HepG2 (cell line): ENCODE measurements around the gene DHRS1. TPM values are rescaled to one million over a fixed set of nuclear protein-coding genes. Genes with fewer than 3 reads are reported as not detected.
A peak's percentile ranks its signal among the peaks of the same experiment; 100 is the strongest.

Source experiments
- ARID3A ChIP-seq: IDR thresholded peaks from 2 replicates; pipeline ENCODE4 v1.6.1; 2012; ENCODE audit warnings: low read depth, low read length, improper control_type of control experiment
- BORCS8-MEF2B ChIP-seq: sonication (generic); formaldehyde crosslinking; IDR thresholded peaks from 2 replicates; pipeline ENCODE4 v1.8.0; 2022; ENCODE audit warnings: mild to moderate bottlenecking, missing genetic modification reagents
- CAMTA2 ChIP-seq: sonication (generic); formaldehyde crosslinking; IDR thresholded peaks from 2 replicates; pipeline ENCODE4 v1.4.0; 2020; ENCODE audit warnings: mild to moderate bottlenecking, missing genetic modification reagents, borderline replicate concordance
- DBP ChIP-seq: sonication (generic); formaldehyde crosslinking; IDR thresholded peaks from 2 replicates; pipeline ENCODE4 v1.4.0; 2020; ENCODE audit warnings: missing genetic modification reagents; ENCODE audit errors: not compliant biosample characterization
- DR1 ChIP-seq: sonication (generic); formaldehyde crosslinking; IDR thresholded peaks from 2 replicates; pipeline ENCODE4 v1.8.0; 2021; ENCODE audit warnings: mild to moderate bottlenecking, missing genetic modification reagents, inconsistent platforms
- GZF1 ChIP-seq: sonication (generic); formaldehyde crosslinking; IDR thresholded peaks from 2 replicates; pipeline ENCODE4 v1.5.1; 2020; ENCODE audit warnings: mild to moderate bottlenecking, missing genetic modification reagents
- IRF1 ChIP-seq: sonication (generic); formaldehyde crosslinking; IDR thresholded peaks from 2 replicates; pipeline ENCODE4 v1.4.0; 2020; ENCODE audit warnings: low read depth, mild to moderate bottlenecking, missing genetic modification reagents
- PREB ChIP-seq: sonication (generic); formaldehyde crosslinking; IDR thresholded peaks from 2 replicates; pipeline ENCODE4 v1.4.0; 2020; ENCODE audit warnings: missing genetic modification reagents
- RARA ChIP-seq: IDR thresholded peaks from 2 replicates; pipeline ENCODE4 v1.6.1; 2016; ENCODE audit warnings: missing genetic modification reagents, missing compliant biosample characterization
- SP5 ChIP-seq: IDR thresholded peaks from 2 replicates; pipeline ENCODE4 v1.6.1; 2016; ENCODE audit warnings: low read depth, borderline replicate concordance
- TCF12 ChIP-seq, 2 experiments: fragments of 450-650 bp in 1 of 2; sonication (generic) in 1 of 2; formaldehyde crosslinking in 1 of 2; IDR thresholded peaks; 2 replicates each; pipeline versions ENCODE4 v1.6.1 to v1.8.0; 2017 to 2022; ENCODE audit warnings: antibody characterized with exemption in 1 of 2, mild to moderate bottlenecking in 1 of 2, missing genetic modification reagents in 1 of 2, moderate library complexity in 1 of 2
- YY1 ChIP-seq: IDR thresholded peaks from 2 replicates; pipeline ENCODE4 v1.6.1; 2011; ENCODE audit warnings: low read length, low read depth, moderate library complexity, mild to moderate bottlenecking; ENCODE audit not compliant: insufficient read depth, insufficient replicate concordance
- ZBTB25 ChIP-seq: IDR thresholded peaks from 2 replicates; pipeline ENCODE4 v1.6.1; 2018; ENCODE audit warnings: missing genetic modification reagents
- ZNF205 ChIP-seq: IDR thresholded peaks from 2 replicates; pipeline ENCODE4 v1.6.1; 2018; ENCODE audit warnings: missing biosample characterization, missing genetic modification reagents
- ZNF207 ChIP-seq: fragments of 450-650 bp; IDR thresholded peaks from 2 replicates; pipeline ENCODE4 v1.6.1; 2016; ENCODE audit warnings: antibody characterized with exemption, borderline replicate concordance
- ZNF230 ChIP-seq: sonication (generic); formaldehyde crosslinking; IDR thresholded peaks from 2 replicates; pipeline ENCODE4 v1.4.0; 2020; ENCODE audit warnings: mild to moderate bottlenecking, missing genetic modification reagents
- ZNF24 ChIP-seq: fragments of 450-650 bp; IDR thresholded peaks from 2 replicates; pipeline ENCODE4 v1.6.1; 2017; ENCODE audit warnings: antibody characterized with exemption, mild to moderate bottlenecking
- ZNF33B ChIP-seq: sonication (generic); formaldehyde crosslinking; IDR thresholded peaks from 2 replicates; pipeline ENCODE4 v1.5.1; 2020; ENCODE audit warnings: mild to moderate bottlenecking, missing genetic modification reagents
- ZNF639 ChIP-seq: conservative IDR thresholded peaks from 2 replicates; pipeline ENCODE4 v1.6.1; 2018; ENCODE audit warnings: missing genetic modification reagents
- ZNF660 ChIP-seq: sonication (generic); formaldehyde crosslinking; IDR thresholded peaks from 2 replicates; pipeline ENCODE4 v1.5.1; 2020; ENCODE audit warnings: mild to moderate bottlenecking, low read depth, missing genetic modification reagents, borderline replicate concordance
- ZNF720 ChIP-seq: sonication (generic); formaldehyde crosslinking; IDR thresholded peaks from 2 replicates; pipeline ENCODE4 v1.4.0; 2020; ENCODE audit warnings: missing genetic modification reagents
- ZSCAN9 ChIP-seq: IDR thresholded peaks from 2 replicates; pipeline ENCODE4 v1.6.1; 2016; ENCODE audit warnings: borderline replicate concordance
- polyA plus RNA-seq, 8 experiments: library from polyadenylated mRNA; depleted of rRNA in 3 of 8; stranded (reverse) in 7 of 8; unstranded in 1 of 8; fragments of >200 nt; fragmentation: Illumina TruSeq in 4 of 8; extraction: Trizol in 4 of 8; gene quantifications; 2 replicates each; pipeline versions ENCODE4 v1.2.1 to v1.2.3, GENCODE V29; 2011 to 2016; ENCODE audit warnings: low read depth in 4 of 8, missing spikeins in 1 of 8, mixed read lengths in 1 of 8; ENCODE audit not compliant: insufficient read depth in 1 of 8
- total RNA-seq, 5 experiments: library from RNA; depleted of rRNA; stranded (reverse); fragments of >200 nt; fragmentation: Illumina TruSeq; extraction: Trizol; gene quantifications; 2 replicates each; pipeline ENCODE4 v1.2.3, GENCODE V29; 2016; ENCODE audit warnings: low read depth in 1 of 5

The DHRS1 gene
- total and polyA plus RNA-seq, 2 of the 13 experiments (the other 11 are each of a cell fraction or from before 2014, with no cell fraction given), result 49.8 to 60.8 TPM

GRCh38 chr14:24307575-24308341 is 8.2 kb upstream of the DHRS1 start, which contains the start of gene CIDEB (continued):
- peak; percentile 27; the same call in 1 of the 2 replicates for TF ChIP-seq GZF1 (CRISPR knock-in tag)
- TF ChIP-seq ZNF230 (CRISPR knock-in tag), result peak; percentile 82
- TF ChIP-seq ZNF639 (CRISPR knock-in tag), result peak; percentile 90; the same call in 1 of the 2 replicates
- TF ChIP-seq YY1, result peak; percentile 14
- peak; percentile 95 for TF ChIP-seq ZSCAN9 (CRISPR knock-in tag)
- no peak; the same call in 1 of the 2 replicates for TF ChIP-seq ZNF660
- peak; percentile 93 for TF ChIP-seq SP5 (CRISPR knock-in tag)
- TF ChIP-seq ZNF24, result peak; percentile 29
- TF ChIP-seq BORCS8-MEF2B (CRISPR knock-in tag), result peak; percentile 92
- TF ChIP-seq CAMTA2 (CRISPR knock-in tag), result peak; percentile 79; the same call in 1 of the 2 replicates
- TF ChIP-seq TCF12 (IDR thresholded peaks at IDR 0.05), result no peak
- TF ChIP-seq TCF12 (CRISPR knock-in tag; IDR thresholded peaks at IDR 0.05), result peak; percentile 89; the same call in 1 of the 2 replicates
- no peak for TF ChIP-seq ZNF207
- TF ChIP-seq PREB (CRISPR knock-in tag), result no peak
- no peak; the same call in 1 of the 2 replicates for TF ChIP-seq ZNF720 (CRISPR knock-in tag)
- TF ChIP-seq IRF1, result peak; percentile 77; the same call in 1 of the 2 replicates
- no peak for TF ChIP-seq ZNF33B (CRISPR knock-in tag)
- TF ChIP-seq ZNF205, result peak; percentile 89; the same call in 1 of the 2 replicates
- peak; percentile 67 for TF ChIP-seq RARA
- peak; percentile 92; the same call in 1 of the 2 replicates for TF ChIP-seq ZBTB25 (CRISPR knock-in tag)
- no peak for TF ChIP-seq DBP (CRISPR knock-in tag)
- TF ChIP-seq DR1, result no peak; the same call in 1 of the 2 replicates
- TF ChIP-seq ARID3A, result no peak
